H9 (cell line): Measurements from ENCODE around the gene ALG8. TPM values are rescaled to one million over a fixed set of nuclear protein-coding genes. Genes with fewer than 3 reads are reported as not detected.

Experiments
- DNase-seq: peaks from one replicate; pipeline ENCODE4 v3.0.0-alpha.2; 2017
- H2AFZ ChIP-seq: one replicate; pipeline ENCODE4 v1.6.1; 2013; ENCODE audit warnings: mild to moderate bottlenecking, low read length, control low read depth, moderate library complexity
- H2AK5ac ChIP-seq: 2 replicates; pipeline ENCODE4 v1.6.1; 2013; ENCODE audit warnings: low read length, control low read depth, mixed read lengths; ENCODE audit not compliant: insufficient read length
- H2BK120ac ChIP-seq: one replicate; pipeline ENCODE4 v1.6.1; 2013; ENCODE audit warnings: low read depth, mild to moderate bottlenecking, low read length, control low read depth, inconsistent platforms; ENCODE audit not compliant: poor library complexity, severe bottlenecking
- H2BK12ac ChIP-seq: 2 replicates; pipeline ENCODE4 v1.6.1; 2013; ENCODE audit warnings: low read length, control low read depth, mixed read lengths, low read depth; ENCODE audit not compliant: insufficient read length
- H2BK15ac ChIP-seq: 2 replicates; pipeline ENCODE4 v1.6.1; 2013; ENCODE audit warnings: low read depth, low read length, control low read depth
- H2BK20ac ChIP-seq: one replicate; pipeline ENCODE4 v1.6.1; 2013; ENCODE audit warnings: low read depth, mild to moderate bottlenecking, low read length, control low read depth, inconsistent platforms; ENCODE audit not compliant: poor library complexity, severe bottlenecking
- H2BK5ac ChIP-seq: 2 replicates; pipeline ENCODE4 v1.6.1; 2013; ENCODE audit warnings: low read length, control low read depth, mixed read lengths; ENCODE audit not compliant: insufficient read length
- H3K14ac ChIP-seq: 2 replicates; pipeline ENCODE4 v1.6.1; 2013; ENCODE audit warnings: low read length, control low read depth; ENCODE audit not compliant: insufficient read depth
- H3K18ac ChIP-seq: 2 replicates; pipeline ENCODE4 v1.6.1; 2013; ENCODE audit warnings: low read depth, mild to moderate bottlenecking, mixed read lengths, low read length, control low read depth; ENCODE audit not compliant: insufficient read length
- H3K23ac ChIP-seq: 2 replicates; pipeline ENCODE4 v1.6.1; 2013; ENCODE audit warnings: low read length, control low read depth, mixed read lengths, low read depth; ENCODE audit not compliant: insufficient read length
- H3K23me2 ChIP-seq: 2 replicates; pipeline ENCODE4 v1.6.1; 2013; ENCODE audit warnings: low read depth, mild to moderate bottlenecking, mixed read lengths, low read length, control low read depth; ENCODE audit not compliant: insufficient read length, poor library complexity, severe bottlenecking
- H3K27ac ChIP-seq: 2 replicates; pipeline ENCODE4 v1.5.1; 2013; ENCODE audit warnings: low read length, control low read depth, mixed read lengths, low read depth; ENCODE audit not compliant: insufficient read length
- H3K27me3 ChIP-seq: 2 replicates; pipeline ENCODE4 v1.6.1; 2013; ENCODE audit warnings: low read length, control low read depth, inconsistent platforms; ENCODE audit not compliant: insufficient read depth
- H3K4ac ChIP-seq: 2 replicates; pipeline ENCODE4 v1.6.1; 2013; ENCODE audit warnings: low read depth, mild to moderate bottlenecking, control low read depth, inconsistent platforms, low read length, moderate library complexity
- H3K4me1 ChIP-seq: 2 replicates; pipeline ENCODE4 v1.6.1; 2013; ENCODE audit warnings: low read length, control low read depth, inconsistent platforms; ENCODE audit not compliant: insufficient read depth
- H3K4me2 ChIP-seq: 2 replicates; pipeline ENCODE4 v1.6.1; 2013; ENCODE audit warnings: low read length, control low read depth, mixed read lengths; ENCODE audit not compliant: insufficient read length, insufficient read depth
- H3K56ac ChIP-seq: 2 replicates; pipeline ENCODE4 v1.6.1; 2013; ENCODE audit warnings: low read depth, mild to moderate bottlenecking, mixed read lengths, low read length, control low read depth; ENCODE audit not compliant: insufficient read length
- H3K79me1 ChIP-seq: 2 replicates; pipeline ENCODE4 v1.6.1; 2013; ENCODE audit warnings: low read depth, mild to moderate bottlenecking, moderate library complexity, low read length, control low read depth, inconsistent platforms; ENCODE audit not compliant: insufficient read depth, poor library complexity, severe bottlenecking
- H3K79me2 ChIP-seq: 2 replicates; pipeline ENCODE4 v1.6.1; 2013; ENCODE audit warnings: low read length, control low read depth, inconsistent platforms; ENCODE audit not compliant: insufficient read depth
- H3K9ac ChIP-seq: 2 replicates; pipeline ENCODE4 v1.6.1; 2013; ENCODE audit warnings: low read length, control low read depth, mixed read lengths; ENCODE audit not compliant: insufficient read length; ENCODE audit errors: extremely low read depth
- H3K9me3 ChIP-seq: one replicate; pipeline ENCODE4 v1.6.1; 2013; ENCODE audit warnings: low read depth, low read length, inconsistent platforms; ENCODE audit not compliant: control insufficient read depth
- H3T11ph ChIP-seq: one replicate; pipeline ENCODE4 v1.6.1; 2013; ENCODE audit warnings: mild to moderate bottlenecking, low read length, control low read depth, inconsistent platforms
- H4K20me1 ChIP-seq: one replicate; pipeline ENCODE4 v1.6.1; 2013; ENCODE audit not compliant: control insufficient read depth, insufficient read length, insufficient read depth
- H4K5ac ChIP-seq: 2 replicates; pipeline ENCODE4 v1.6.1; 2013; ENCODE audit warnings: low read depth, mild to moderate bottlenecking, mixed read lengths, low read length, control low read depth; ENCODE audit not compliant: insufficient read length
- H4K8ac ChIP-seq: replicated peaks from 2 replicates; pipeline ENCODE4 v1.6.1; 2013; ENCODE audit warnings: low read length, control low read depth, mixed read lengths, low read depth; ENCODE audit not compliant: insufficient read length
- H4K91ac ChIP-seq: 2 replicates; pipeline ENCODE4 v1.6.1; 2013; ENCODE audit warnings: low read depth, mild to moderate bottlenecking, moderate library complexity, mixed read lengths, low read length, control low read depth; ENCODE audit not compliant: insufficient read length
- H3K27ac Mint-ChIP-seq, 3 experiments: 2 replicates in 2 of 3; 3 replicates in 1 of 3; pipeline ENCODE4 v1.8.0; 2020 to 2021; ENCODE audit warnings: mixed read lengths in 3 of 3, mild to moderate bottlenecking in 1 of 3, moderate library complexity in 1 of 3
- H3K27me3 Mint-ChIP-seq: 2 replicates; pipeline ENCODE4 v1.8.0; 2021; ENCODE audit warnings: low read depth, mild to moderate bottlenecking, moderate library complexity, mixed read lengths
- H3K36me3 Mint-ChIP-seq, 3 experiments: 2 replicates in 2 of 3; 3 replicates in 1 of 3; pipeline ENCODE4 v1.8.0; 2020 to 2021; ENCODE audit warnings: low read depth in 3 of 3, mixed read lengths in 3 of 3; ENCODE audit not compliant: insufficient read depth in 1 of 3
- H3K4me1 Mint-ChIP-seq, 2 experiments: 2 replicates each; pipeline ENCODE4 v1.8.0; 2020; ENCODE audit warnings: mixed read lengths in 2 of 2
- H3K4me3 Mint-ChIP-seq, 2 experiments: 2 replicates in 1 of 2; 3 replicates in 1 of 2; pipeline ENCODE4 v1.8.0; 2020 to 2021; ENCODE audit warnings: mild to moderate bottlenecking in 2 of 2, mixed read lengths in 2 of 2, moderate library complexity in 1 of 2
- H3K9me3 Mint-ChIP-seq, 2 experiments: 2 replicates in 1 of 2; 3 replicates in 1 of 2; pipeline ENCODE4 v1.8.0; 2020; ENCODE audit warnings: mild to moderate bottlenecking in 2 of 2, mixed read lengths in 2 of 2, moderate library complexity in 1 of 2
- WGBS: extraction: QIAGEN DNeasy Blood & Tissue Kit; methylation state at CpG from one replicate; pipeline ENCODE4 v1.1.7; 2013; ENCODE audit warnings: missing lambda C conversion rate, low lambda C conversion rate, mixed read lengths; ENCODE audit not compliant: insufficient read length; ENCODE audit errors: extremely low coverage; 5-methylcytosine and 5-hydroxymethylcytosine counted together
- total RNA-seq: library from RNA; stranded (reverse); gene quantifications from 2 replicates; pipeline ENCODE4 v1.2.1, GENCODE V29; 2021
- TF ChIP-seq, protein P1 (sequence below): fragments of 200-600 bp; sonication (generic); conservative IDR thresholded peaks from 3 replicates; pipeline ENCODE4 v1.8.0; 2021; ENCODE audit warnings: antibody characterized with exemption, mild to moderate bottlenecking

The ALG8 gene
- total RNA-seq, 1 experiment from 2014 or later = 77.5 TPM

DNA sequence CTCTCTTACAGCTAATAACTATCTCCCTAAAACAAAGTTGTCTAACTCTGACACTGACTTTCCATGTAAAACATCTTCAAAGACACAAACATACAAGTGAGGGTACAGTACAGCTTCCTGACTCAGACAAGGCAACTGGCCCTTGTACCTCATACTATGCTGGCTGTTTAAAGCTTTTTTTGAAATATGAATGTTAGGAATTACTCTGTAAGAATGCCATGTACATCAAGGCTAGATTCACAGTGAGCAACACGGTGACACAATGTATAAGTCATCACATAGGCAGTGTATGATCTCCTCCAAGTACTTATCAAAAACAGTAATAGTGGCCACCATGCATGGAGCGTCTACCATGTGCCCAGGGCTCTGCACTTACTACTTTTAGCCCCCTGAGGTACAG lies 28.6 kb downstream of the ALG8 start:
- Histone ChIP-seq H3K18ac (no peak overlapping the region), H3T11ph (no peak overlapping the region), H3K4me1 (no peaks in the 10 kb centered on the region), H3K14ac (no peak overlapping the region), H2AFZ (no peak overlapping the region), H3K4ac (no peak overlapping the region), H4K91ac (no peak overlapping the region), H3K56ac (no peak overlapping the region), H3K27ac (no peak overlapping the region), H2BK15ac (no peak overlapping the region), H2BK20ac (no peak overlapping the region), H3K79me2 (no peaks in the 10 kb centered on the region), H3K4me2 (no peak overlapping the region), H3K9ac (no peak overlapping the region), H4K20me1 (no peaks in the 10 kb centered on the region), H4K8ac (no peak overlapping the region), H2BK5ac (no peak overlapping the region), H2BK12ac (no peak overlapping the region), H2AK5ac (no peak overlapping the region), H3K79me1 (no peaks in the 10 kb centered on the region), H3K23me2 (no peaks in the 10 kb centered on the region), H3K27me3 (no peaks in the 10 kb centered on the region), H3K23ac (no peak overlapping the region), H2BK120ac (no peak overlapping the region), H3K9me3 (no peaks in the 10 kb centered on the region), H4K5ac (no peak overlapping the region)
- Mint-ChIP-seq H3K27ac (no peak overlapping the region), H3K9me3 (no peaks in the 10 kb centered on the region), H3K27me3 (no peaks in the 10 kb centered on the region), H3K4me3 (no peak overlapping the region), H3K36me3 (peaks cover 12 to 58% (median 44%) of the 10 kb centered on the region in 3 experiments; a peak in 5 of 7 replicates), H3K4me1 (no peaks in the 10 kb centered on the region)
- WGBS = no CpG with 5 or more reads among the region's 2 CpGs
- no peak for DNase-seq
- TF ChIP-seq, protein P1, sequence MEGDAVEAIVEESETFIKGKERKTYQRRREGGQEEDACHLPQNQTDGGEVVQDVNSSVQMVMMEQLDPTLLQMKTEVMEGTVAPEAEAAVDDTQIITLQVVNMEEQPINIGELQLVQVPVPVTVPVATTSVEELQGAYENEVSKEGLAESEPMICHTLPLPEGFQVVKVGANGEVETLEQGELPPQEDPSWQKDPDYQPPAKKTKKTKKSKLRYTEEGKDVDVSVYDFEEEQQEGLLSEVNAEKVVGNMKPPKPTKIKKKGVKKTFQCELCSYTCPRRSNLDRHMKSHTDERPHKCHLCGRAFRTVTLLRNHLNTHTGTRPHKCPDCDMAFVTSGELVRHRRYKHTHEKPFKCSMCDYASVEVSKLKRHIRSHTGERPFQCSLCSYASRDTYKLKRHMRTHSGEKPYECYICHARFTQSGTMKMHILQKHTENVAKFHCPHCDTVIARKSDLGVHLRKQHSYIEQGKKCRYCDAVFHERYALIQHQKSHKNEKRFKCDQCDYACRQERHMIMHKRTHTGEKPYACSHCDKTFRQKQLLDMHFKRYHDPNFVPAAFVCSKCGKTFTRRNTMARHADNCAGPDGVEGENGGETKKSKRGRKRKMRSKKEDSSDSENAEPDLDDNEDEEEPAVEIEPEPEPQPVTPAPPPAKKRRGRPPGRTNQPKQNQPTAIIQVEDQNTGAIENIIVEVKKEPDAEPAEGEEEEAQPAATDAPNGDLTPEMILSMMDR = no peak
